GM19238 (cell line): Measurements from ENCODE around the gene SPRR4.

ENCODE experiments used
- DNase-seq: peaks from one replicate; pipeline ENCODE4 v3.0.0; 2011; ENCODE audit warnings: low spot score; ENCODE audit not compliant: insufficient read length

SPRR4 gene, protein sequence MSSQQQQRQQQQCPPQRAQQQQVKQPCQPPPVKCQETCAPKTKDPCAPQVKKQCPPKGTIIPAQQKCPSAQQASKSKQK

DNA sequence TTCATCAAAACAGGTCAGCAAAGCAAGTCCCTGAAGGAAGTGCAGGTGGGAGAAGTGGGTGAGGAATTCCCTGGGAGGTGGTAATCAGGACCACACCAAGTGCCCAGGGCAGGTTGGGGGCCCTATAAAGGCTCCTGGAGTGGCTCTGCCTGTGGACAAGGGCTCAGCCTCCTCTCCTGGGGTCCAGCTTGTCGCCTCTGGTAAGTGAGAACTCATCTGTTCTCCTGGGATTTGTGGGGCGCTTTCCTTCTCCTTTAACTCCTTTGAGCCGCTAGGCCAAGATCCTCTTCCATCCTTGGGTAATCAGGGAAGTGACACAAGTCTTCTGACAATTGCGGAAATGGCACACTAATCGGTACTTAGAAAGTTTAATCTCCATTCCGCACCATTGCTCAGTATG is at the start of gene SPRR4:
SPRR4 (plus strand) TSS at position 154 of the 400 bp plus-strand sequence. CDS start 1,243 bp downstream, outside the sequence.
- no peak for DNase-seq

- no peak for DNase-seq
Measured at GRCh38 chr1:152924191-152924590, 46.3 kb upstream of the SPRR4 start.

DNA sequence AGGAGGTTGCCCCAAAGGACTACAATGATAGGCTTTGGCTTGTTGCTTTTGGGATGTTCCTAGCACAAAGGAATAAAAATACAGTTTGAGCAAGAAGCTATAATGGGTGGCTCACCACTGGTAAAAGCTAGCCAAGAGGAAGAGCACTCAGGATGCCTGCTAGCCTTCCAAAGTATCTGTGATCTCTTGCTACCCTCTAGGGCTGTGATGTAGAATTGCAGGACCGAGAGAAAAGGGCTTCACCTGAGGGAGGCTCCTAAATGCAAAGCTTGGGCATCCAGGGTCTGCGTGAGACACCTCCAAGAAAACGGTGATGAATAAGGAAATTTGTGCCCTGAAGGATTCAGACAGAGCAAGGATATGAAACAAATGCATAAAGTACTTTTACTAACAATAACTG is 44.4 kb upstream of the SPRR4 start:
- DNase-seq = no peak

- no peak for DNase-seq
Measured at GRCh38 chr1:152928671-152929070, 41.8 kb upstream of the SPRR4 start.

DNA sequence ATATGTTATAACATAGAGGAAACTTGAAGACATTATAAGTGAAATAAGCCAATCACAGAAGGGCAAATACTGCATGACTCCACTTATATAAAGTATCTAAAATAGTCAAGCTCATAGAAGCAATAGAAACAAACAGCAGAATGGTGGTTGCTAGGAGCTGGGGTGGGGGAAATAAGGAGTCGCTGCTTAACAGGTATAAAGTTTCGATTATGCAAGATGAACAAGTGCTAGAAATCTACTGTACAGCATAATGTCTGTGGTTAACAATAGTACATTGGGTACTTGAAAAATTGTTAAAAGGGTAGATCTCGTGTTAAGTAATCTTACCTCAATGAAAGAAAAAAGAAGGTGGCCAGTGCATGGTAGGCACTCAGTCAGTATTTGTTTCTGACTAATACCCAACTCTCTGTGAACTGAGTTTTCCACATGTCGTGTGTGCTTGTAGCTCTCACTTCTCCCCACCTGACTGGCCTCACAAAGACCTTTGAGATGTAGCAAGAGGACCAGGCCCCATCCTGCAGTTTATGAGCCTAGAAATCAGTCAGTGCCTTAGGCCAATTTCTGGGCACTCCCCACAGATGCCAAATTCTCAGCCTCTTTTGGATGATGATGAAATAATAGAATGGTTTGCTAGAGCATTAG is 38.2 kb upstream of the SPRR4 start:
- DNase-seq = no peak

- no peak for DNase-seq
Measured at GRCh38 chr1:152933196-152933595, 37.3 kb upstream of the SPRR4 start.

GRCh38 chr1:152940614-152941013 is 29.8 kb upstream of the SPRR4 start:
- DNase-seq = no peak

GRCh38 chr1:152941037-152941711 is 29.3 kb upstream of the SPRR4 start:
- DNase-seq = no peak

GRCh38 chr1:152942161-152942560 is 28.3 kb upstream of the SPRR4 start:
- no peak for DNase-seq

DNA sequence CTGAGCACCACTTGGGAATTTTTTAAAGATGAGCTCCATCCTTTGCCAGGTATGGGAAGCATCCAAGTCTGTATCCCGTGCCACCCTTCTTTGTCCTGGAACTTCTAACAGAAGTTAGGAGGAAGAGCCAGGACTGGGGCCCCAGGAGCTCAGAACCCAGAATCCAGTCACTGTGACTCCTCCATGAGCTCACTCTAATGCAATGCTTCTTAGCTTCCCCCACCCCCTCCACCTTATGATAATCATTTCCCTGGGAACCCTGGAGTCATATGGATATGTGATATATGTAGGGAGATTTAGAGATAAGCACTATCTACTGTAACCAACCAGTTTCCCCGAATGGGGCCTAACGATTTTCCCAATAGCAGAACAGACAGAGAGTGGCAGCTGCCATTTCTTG is 24.2 kb upstream of the SPRR4 start:
- no peak for DNase-seq

- DNase-seq = no peak
Measured at GRCh38 chr1:152946651-152947256, 23.7 kb upstream of the SPRR4 start, which contains the start of gene SPRR5. TSS of gene SPRR5 (plus strand) at chr1:152947206. CDS start at chr1:152948555, 1,349 bp downstream.

- DNase-seq = no peak
Measured at GRCh38 chr1:152951711-152952110, 18.7 kb upstream of the SPRR4 start.

DNA sequence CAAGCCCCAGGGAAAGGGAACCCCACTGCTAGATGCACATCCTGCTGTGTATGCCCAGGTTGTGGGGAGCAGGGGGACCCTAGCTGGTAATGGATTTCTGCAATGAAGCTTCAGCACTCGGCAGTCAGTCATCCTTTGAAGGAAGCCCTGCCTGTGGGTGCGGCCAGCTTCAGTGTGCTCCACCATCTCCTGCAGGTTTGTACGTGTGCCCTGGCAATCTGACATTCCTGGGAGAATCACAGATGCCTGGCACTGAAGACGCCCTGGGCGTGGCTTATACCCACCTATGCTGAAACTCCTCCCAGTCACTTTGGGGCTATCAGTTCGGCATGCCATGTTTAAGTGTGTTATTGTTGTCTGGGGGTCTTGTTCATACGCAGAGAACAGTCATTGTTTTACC is 16.7 kb upstream of the SPRR4 start:
- no peak for DNase-seq

DNA sequence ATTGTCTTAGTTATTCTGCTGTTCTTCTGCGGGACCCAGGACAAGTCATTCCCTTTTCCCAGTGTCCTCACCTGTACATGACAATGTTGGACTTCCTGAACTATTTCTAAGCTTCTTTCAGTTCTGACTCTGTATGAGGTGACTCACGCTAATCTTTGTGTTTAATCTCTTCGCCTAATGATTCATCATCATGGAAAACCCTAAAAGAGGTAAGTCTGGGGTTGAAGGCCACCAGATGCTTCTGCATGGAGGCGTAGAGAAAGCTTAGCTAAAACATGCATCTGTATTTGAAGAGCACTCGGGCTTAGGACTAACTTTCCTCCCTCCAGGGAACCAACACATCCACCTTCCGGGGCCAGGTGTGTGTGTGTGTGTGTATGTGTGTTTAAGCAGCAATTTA is 16.0 kb upstream of the SPRR4 start:
- DNase-seq = no peak

DNA sequence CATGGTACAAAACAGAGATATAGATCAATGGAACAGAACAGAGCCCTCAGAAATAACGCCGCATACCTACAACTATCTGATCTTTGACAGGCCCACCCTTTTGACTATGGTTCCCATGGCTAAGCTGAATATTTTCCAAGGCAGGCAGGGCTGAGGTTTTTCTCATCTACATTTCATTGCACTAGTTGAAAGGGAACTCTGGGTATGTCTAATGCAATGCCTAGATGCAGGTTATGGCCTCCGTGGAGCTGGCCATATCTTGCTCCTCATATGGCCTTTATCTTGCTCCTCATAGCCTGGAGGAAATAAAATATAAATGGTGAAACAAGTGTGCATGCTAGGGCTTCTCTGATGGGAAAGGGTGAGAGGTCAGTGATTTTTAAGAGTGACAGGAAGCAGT is 12.9 kb upstream of the SPRR4 start:
- DNase-seq = no peak

DNA sequence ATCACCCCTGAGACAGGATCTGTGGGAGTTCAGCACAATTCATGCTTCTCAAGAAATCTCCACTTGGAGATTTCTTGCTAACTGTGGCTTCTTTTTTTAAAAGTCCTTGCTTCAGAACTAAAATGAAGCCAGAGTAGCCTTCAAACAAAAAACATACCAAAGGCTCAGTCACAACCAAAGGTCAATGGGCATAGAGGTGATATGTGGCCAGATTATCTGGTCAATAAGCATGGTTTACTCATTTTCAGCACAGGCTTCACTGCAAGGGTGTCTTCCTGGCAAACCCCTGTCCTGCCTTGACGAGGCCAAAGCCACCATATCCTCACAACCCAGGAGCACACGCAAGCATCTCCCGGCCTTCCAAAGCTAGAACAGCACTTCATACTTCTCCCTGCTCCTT is 11.2 kb upstream of the SPRR4 start:
- no peak for DNase-seq

GRCh38 chr1:152959801-152960451 is 10.5 kb upstream of the SPRR4 start:
- no peak for DNase-seq

DNA sequence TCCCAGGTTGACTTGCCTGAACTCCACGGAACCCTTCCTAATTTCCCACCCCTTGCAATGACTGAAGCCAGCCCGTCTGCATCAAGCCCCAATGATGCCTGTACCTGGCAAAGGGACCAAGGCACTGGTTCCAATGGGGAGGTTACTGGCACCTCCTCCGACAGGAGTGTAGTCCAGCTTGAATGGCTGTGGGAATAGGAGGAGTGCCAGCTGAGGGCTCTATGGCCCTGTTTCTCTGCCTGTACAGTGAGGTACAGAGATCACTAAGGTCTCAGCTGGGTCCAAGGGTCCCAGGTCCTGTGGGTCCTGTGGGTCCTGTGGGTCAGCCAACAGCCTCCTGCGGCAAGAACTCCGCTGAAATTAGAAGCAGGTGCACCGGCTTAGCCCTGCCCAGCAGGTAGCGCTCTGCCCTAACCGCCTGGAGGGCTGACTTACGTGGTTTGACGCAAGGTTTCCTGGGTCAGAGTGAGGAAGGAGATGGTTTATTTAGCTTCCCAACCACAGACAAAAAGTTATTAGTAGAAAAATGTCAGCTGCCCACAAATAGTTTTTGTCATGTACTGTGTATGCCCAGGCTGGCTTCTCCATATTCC is 9.9 kb upstream of the SPRR4 start:
- no peak for DNase-seq

DNA sequence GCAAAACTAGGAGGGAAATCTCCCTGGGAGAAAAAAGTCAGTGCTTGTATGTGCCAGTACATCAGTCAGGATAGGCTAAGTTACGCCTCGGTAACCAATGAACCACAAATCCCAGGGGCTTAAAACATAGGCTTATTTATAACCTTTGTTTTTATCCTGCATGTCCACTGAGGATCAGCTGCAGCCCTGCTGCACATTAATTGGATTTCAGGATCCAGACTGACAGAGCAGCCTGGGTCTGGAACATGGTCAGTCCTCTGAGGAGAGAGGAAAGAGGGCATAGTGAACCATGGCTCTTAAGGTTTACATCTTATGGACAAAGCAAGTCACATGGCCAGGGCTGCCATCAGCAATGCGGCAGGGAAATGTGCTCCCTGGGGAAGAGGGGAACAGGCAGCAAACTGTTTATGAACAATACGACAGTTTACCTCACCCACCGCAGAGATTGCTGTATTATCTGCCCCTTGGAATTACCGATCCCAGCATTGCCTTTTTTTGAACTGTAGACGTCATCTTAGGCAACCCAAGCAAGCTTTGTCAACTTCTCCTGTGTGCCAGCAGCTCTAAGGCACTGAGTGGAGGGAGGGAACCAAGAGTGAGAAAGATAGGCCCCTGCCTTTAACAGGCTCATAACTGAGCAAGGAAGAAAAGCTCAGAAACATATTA is 9.1 kb upstream of the SPRR4 start:
- no peak for DNase-seq

GRCh38 chr1:152962876-152963415 is 7.5 kb upstream of the SPRR4 start:
- no peak for DNase-seq

- no peak for DNase-seq
Measured at GRCh38 chr1:152964536-152964935, 5.9 kb upstream of the SPRR4 start.
